ENCODE measurements around the gene PSMB1.

- TF ChIP-seq POLR2A (IDR thresholded peaks at IDR 0.05), result no peak
- no peak for TF ChIP-seq CTCF (IDR thresholded peaks at IDR 0.05 in 4 of 5, conservative IDR thresholded peaks at IDR 0.05 in 1 of 5)
These were observed 15.8 kb downstream of the PSMB1 start for GRCh38 chr6:170537329-170537728.
